ENCODE results near the gene CHRM4.

CHRM4 gene

GRCh38 chr11:46402957-46403902 lies 11.7 kb upstream of the CHRM4 start:
- DNase-seq: no peak

GRCh38 chr11:46397526-46397925 lies 6.0 kb upstream of the CHRM4 start:
- DNase-seq: no peak

GRCh38 chr11:46393759-46394158 lies 2.2 kb upstream of the CHRM4 start:
- no peak for DNase-seq

GRCh38 chr11:46393231-46393616 lies 1.6 kb upstream of the CHRM4 start:
- DNase-seq: no peak

- DNase-seq: peak; percentile 57
These were observed 1.1 kb upstream of the CHRM4 start for GRCh38 chr11:46392421-46393230.

GRCh38 chr11:46391186-46391577 lies 394 bp downstream of the CHRM4 start:
- no peak for DNase-seq

- no peak for DNase-seq
These were observed 1.0 kb downstream of the CHRM4 start for GRCh38 chr11:46390331-46391171.

GRCh38 chr11:46389450-46390330 lies 1.9 kb downstream of the CHRM4 start:
- DNase-seq: no peak

GRCh38 chr11:46388619-46389449 lies 2.7 kb downstream of the CHRM4 start:
- DNase-seq: no peak

- no peak for DNase-seq
These were observed 3.5 kb downstream of the CHRM4 start for GRCh38 chr11:46387919-46388618.

GRCh38 chr11:46387456-46387855 lies 4.1 kb downstream of the CHRM4 start:
- DNase-seq: no peak

GRCh38 chr11:46386674-46387073 lies 4.9 kb downstream of the CHRM4 start:
- no peak for DNase-seq

GRCh38 chr11:46386005-46386578 lies 5.5 kb downstream of the CHRM4 start:
- DNase-seq: no peak

- DNase-seq: no peak
These were observed 6.2 kb downstream of the CHRM4 start for GRCh38 chr11:46385169-46386004.

GRCh38 chr11:46383974-46384701 lies 7.4 kb downstream of the CHRM4 start:
- no peak for DNase-seq

- no peak for DNase-seq
These were observed 8.2 kb downstream of the CHRM4 start for GRCh38 chr11:46383404-46383758.

- DNase-seq: no peak
These were observed 8.8 kb downstream of the CHRM4 start for GRCh38 chr11:46382646-46383403.
